Activated T-cell treated with anti-CD3 and anti-CD28 coated beads for 48 hours (primary cell): Measurements from ENCODE around the gene NMT2.
"Not testable (repeated sequence)": the region's sequence is repeated elsewhere in the genome, so short reads cannot be mapped to it uniquely, and the experiment has no call there.

Experiments used
- DNase-seq: peaks from one replicate; pipeline ENCODE4 v3.0.0-alpha.2; 2020; ENCODE audit warnings: low read depth

NMT2 gene

DNA sequence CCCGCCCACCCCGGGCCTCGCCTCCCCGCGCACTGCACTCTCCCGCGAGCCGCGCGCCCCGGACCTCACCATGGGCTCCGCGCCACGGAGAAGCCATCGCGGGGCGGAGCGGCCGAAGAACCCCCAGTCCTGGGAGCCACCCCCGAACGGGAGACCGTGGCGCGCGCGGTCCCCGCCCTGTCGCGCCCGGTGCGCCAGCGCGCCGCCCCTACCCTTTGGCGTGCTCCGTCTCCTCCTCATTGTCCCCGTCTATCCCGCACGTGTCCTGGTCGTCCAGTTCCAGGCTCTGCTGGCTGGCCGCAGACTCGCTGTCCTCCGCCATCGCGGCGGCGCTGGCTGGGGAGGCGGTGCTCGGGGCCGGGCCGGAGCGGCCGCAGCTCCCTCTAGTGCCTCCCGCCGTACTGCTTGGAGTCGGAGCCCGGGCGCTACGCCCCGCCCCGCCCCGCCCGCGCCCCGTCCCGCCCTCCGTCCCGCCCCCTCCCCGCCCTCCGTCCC, at the start of gene NMT2:
Gene NMT2, minus strand, starts transcription at position 403 of the 495 bp plus-strand sequence. Its CDS starts 81 bp downstream, at position 322.
- no peak for DNase-seq

- DNase-seq = no peak
Observed at GRCh38 chr10:15216700-15217099, 48.2 kb upstream of the NMT2 start.

GRCh38 chr10:15214237-15214636, 45.7 kb upstream of the NMT2 start:
- DNase-seq = no peak

DNA sequence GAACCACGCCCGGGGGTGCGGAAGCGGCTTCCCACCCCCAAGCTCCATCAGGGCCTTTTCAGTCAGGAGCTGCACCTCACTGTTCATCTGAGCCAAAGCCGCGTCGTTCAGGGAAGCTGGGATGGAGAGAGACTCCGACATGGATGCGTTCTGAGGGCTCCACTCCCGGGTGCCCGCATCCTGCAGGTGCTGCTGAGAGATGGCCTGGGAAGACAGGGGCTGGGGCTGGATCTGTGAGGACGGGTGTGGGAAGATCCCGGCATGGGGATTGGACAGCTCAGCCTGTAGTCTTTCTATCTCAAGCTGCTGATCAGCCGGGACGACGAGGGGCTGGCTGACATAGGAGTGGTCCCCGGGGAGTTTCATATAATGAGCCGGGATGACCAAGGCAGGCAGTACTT, 45.0 kb upstream of the NMT2 start:
- no peak for DNase-seq

DNA sequence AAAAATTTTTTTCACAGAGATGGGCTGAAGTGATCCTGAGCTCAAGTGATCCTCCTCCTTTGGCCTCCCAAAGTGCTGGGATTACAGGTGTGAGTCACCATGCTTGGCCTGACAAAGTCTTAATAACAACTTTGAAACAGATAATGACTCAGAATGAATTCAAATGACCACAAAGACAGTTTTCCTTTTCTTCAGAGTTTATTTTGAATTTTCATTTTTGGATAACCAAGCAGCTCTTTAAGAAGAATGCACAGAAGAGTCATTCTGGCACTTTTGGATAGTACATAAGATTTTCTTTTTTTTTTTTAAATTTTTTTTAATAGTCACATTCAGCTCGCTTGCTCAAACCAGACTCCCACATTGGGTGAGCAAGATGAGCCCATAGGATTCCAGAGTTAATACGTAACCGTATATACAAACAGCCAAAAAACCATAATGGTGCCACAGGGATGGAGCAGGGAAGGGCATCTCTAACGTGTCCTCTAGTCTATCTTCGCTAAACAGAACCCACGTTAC, 43.0 kb upstream of the NMT2 start:
- peak; percentile 3 for DNase-seq

GRCh38 chr10:15210521-15210920, 42.0 kb upstream of the NMT2 start:
- DNase-seq = no peak

GRCh38 chr10:15209827-15210509, 41.5 kb upstream of the NMT2 start:
- DNase-seq = peak; percentile 66

DNA sequence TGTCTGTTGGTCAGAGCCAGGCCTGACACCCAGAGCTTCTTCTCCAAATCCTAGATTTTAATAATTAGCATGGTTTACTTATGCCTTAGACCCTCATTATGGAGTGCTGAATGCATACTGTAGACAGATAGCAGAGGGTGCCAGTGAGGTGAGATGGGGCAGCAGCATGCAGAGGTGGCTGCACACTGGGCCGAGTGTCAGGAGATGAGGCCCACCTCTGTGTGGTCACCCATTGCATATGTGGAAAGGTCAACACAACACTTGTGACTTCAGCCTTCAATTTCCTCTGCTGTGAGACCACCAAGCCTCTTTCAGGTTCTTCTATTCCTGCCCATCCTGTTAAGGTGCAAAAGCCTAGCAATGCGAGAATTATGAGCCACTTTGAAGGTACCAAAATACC, 39.7 kb upstream of the NMT2 start:
- no peak for DNase-seq

DNA sequence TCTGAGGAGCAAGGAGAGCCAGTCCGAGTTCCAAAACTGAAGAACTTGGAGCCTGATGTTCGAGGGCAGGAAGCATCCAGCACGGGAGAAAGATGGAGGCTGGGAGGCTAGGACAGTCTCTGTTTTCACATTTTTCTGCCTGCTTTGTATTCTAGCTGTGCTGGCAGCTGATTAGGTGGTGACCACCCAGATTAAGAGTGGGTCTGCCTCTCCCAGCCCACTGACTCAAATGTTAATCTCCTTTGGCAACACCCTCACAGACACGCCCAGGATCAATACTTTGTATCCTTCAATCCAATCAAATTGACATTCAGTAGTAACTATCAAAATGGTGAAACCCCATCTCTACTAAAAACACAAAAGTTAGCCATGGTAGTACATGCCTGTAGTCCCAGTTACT, 38.9 kb upstream of the NMT2 start:
- DNase-seq = not testable (repeated sequence)

DNA sequence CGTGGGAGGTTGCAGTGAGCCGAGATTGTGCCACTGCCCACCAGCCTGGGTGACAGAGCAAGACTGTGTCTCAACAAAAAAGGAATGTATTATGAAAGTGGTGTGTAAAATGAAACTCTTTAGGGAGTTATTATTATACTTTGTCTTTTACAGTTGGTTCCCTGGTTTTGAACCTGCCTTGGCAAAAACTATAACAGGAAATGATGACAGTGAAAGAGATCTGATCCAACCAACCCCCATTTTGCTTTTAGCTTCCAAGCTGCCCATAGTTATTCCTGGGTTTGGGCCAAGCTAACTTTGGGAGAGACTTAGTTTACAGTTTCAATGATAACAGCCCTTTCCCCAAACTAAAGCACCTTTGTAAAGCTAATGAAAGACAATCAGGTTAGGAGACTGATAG, 34.1 kb upstream of the NMT2 start:
- DNase-seq = no peak

GRCh38 chr10:15202301-15202621, 33.8 kb upstream of the NMT2 start:
- DNase-seq = not testable (repeated sequence)

- no peak for DNase-seq
Observed at GRCh38 chr10:15201589-15202300, 33.3 kb upstream of the NMT2 start.

GRCh38 chr10:15200626-15201025, 32.1 kb upstream of the NMT2 start:
- DNase-seq = no peak

GRCh38 chr10:15197911-15198310, 29.4 kb upstream of the NMT2 start:
- DNase-seq = no peak

DNA sequence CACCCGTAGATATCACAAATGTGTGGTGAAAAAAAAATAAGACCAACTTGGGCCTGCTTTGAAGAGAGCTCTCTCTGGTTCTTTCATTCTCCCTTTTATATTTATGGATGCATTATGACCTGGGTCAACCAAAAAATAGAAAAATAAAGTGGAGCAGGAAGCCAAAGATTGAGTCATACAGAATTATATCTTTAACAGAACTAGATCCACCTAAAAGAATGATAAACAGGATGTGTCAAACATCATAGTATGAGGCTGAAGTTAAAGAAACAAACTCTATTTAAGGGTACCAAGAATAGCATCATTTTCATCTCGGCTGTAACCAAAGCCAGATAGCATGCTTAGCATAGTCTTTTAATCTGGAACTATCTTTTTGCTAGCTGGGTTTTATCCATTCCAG, 28.8 kb upstream of the NMT2 start:
- no peak for DNase-seq

DNA sequence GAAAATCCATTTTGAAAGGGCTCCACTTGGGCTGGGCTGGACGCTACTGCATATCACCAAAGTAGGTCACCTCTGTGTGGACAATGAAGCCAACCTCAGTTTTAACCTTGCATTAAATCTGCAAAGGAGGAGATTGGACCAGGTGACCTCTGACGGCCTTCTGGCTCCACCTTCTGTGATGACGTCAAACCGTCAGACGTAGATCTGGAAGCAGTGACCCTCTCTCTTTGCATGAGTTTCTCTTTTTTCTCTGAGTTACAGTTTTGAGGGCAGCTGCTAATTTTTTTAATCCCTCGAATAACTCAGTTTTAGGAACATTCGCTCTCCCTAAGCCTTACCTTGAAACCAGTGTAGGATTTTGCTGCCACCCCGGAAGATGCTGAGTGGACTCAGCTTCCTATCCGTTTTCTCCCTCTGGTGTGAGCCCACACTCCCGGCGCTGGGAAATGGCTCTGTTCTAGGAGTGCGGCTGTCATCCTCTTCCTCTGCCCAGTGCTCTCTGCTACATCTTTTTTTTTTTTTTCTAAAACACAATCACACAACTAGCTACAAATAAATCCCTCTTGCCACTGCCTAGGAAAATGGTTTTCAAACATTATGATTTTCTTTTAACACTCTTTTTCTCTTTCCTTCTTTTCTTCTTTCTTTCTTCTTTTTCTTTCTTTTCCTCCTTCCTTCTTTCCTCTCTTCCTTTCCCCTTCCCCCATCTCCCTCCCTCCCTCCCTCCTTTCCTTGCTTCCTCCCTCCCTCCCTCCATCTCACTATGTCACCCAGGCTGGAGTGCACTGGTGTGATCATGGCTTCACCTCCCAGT, 27.7 kb upstream of the NMT2 start:
- DNase-seq = no peak

DNA sequence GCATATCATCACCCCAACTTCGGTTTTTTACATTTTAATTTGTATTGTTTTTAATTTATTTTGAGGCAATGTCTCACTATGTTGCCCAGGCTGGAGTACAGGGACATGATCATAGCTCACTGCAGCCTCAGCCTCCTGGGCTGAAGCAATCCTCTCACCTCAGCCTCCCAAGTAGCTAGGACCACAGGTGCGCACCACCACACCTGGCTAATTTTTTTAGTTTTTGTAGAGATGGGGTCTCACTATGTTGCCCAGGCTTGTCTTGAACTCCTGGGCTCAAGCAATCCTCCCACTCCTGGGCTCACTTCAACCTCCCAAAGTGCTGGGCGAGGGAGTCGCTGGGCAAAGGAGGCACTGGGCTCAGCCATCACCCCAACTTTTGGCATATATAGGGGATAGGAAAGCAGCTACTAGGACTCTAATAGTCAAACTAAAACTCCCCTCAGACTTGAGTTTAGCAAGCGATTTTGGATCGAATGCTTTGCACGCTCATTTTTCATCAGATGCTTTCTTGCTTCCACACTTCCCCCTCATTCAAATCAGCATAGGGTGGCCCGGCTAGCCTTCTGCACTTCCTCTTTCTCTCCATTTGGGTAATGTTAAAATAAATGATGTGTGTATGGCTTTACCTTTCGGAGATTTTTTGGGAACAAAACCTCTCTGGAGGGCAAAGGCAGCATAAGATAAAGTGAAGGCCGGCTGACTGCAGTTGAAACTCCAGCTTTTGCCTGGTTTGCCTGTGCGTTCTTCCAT, 20.8 kb upstream of the NMT2 start:
- no peak for DNase-seq

GRCh38 chr10:15188603-15189002, 20.1 kb upstream of the NMT2 start:
- peak; percentile 19 for DNase-seq

GRCh38 chr10:15183689-15184481, 15.4 kb upstream of the NMT2 start:
- no peak for DNase-seq

GRCh38 chr10:15182540-15183207, 14.2 kb upstream of the NMT2 start:
- DNase-seq = no peak
